HTERT RPE-1 (cell line): ENCODE measurements around the gene MROH7.

Experiments
- in situ Hi-C: fragments of 300-500 bp; cut with MboI; formaldehyde crosslinking; loops from 4 replicates; pipeline ENCODE4 v1.14.3; 2020; ENCODE audit warnings: low sequenced_read_pairs

The MROH7 gene

DNA sequence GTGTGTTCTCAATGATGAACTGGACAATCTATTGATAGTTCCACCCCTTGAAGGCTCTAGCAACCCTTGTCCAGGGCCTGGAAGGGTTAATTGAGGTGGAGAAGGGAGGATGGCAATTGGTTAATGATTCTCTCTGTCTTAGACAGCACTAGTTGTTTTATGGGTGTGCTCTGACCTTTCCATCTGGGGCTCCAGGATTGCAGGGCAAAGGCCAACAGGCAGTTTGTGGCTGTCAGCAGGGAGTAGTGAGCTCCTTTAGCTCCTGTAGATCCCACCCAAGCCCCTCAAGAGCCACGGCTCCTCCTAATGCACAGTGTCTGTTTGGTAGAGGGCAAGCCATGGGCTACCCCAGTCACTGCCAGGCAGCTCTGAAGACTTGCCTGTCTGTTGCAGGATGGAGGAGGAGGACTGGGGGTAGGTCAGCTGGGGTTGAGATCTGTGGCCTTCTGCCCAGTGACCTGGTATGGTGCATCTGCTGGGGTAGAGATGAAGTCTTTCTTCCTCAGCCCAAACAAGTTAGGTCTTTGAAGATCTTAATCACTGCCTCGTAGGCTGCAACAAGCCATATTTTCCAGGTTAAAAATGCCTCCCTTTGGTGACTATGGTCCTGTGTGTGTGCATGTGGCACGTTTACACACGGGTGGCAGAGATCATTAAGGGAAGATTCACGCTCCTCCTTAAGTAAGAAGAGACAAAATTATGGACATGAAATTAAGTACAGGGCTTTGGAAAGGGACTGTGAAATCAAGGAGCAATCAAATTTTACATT is 7.7 kb downstream of the MROH7 start:
- in situ Hi-C loops, result no loop called here

DNA sequence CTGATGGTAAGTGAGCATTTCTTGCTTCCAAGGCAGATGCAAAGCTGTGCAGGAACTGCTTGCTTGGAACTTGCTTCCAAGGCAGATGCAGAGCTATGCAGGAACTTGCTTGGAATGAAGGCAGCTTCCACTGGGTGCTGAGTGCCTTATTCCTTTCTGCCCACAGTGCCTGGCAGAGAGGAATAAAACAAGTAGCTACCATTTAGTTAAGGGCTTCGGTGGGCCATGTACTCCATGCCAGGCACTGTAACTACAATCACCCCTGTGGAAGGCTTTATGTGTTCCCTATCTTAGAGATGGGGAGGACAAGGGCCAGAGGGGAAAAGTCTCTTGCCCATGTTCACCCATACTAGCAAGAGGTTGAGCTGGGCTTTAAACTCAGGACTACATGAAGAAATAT is 8.3 kb downstream of the MROH7 start:
- in situ Hi-C loops, result no loop called here

DNA sequence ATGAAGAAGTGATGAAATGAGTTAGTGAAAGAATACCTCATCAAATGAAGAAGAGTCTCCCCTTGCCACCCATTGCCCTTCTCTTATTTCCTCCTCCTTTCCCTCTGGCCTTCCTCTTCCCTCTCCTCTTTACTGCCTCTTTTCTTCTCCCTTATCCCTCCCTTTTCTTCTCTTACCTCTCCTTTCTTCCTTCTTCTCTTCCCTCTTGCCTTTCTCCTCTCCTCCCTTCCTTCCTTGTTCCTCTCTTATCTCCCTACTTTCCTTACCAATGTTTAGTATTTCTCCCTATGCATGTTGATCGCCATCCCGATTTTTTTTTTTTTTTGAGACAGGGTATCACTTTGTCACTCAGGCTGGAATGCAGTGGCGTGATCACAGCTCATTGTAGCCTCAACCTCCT is 8.8 kb downstream of the MROH7 start:
- in situ Hi-C loops, result no loop called here

DNA sequence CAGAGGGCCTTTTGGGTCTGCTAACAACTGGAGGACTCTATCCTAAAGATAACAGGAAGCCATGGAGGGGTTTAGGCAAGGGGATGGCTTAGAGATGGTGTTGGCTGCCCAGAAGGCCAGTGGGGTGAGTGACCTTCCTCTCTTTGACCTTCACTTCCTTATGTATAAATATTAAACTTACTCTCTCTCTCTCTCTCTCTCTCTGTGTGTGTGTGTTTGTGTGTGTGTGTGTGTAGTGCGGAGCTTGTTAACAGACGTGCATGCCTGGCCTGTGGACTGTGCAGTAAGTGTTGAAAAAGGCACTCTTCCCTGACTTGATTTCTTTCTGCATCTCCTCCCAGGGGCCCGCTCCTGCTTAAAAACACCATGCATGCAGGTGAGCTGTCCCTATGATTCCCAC is 10.0 kb downstream of the MROH7 start:
- in situ Hi-C loops, result no loop called here

DNA sequence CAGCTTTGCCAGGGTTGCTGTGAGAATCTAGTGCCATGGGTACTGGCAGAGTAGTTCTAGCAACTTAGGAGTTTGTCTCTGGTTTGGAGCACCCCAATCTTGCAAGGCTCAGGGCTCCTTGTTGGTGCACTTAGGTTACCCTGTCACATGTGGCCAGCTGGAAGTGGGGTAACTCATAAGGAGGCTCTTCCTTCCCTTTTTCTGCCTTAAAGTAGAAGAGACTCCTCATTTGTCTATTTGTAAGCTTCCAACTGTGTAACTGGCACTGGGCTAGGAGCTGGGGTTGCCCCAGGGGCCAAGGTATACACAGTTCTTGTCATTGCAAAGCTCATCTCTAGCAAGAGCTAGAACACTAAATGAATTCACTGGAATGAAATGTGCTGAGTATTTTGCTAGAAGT is 10.6 kb downstream of the MROH7 start:
- in situ Hi-C loops, result no loop called here

DNA sequence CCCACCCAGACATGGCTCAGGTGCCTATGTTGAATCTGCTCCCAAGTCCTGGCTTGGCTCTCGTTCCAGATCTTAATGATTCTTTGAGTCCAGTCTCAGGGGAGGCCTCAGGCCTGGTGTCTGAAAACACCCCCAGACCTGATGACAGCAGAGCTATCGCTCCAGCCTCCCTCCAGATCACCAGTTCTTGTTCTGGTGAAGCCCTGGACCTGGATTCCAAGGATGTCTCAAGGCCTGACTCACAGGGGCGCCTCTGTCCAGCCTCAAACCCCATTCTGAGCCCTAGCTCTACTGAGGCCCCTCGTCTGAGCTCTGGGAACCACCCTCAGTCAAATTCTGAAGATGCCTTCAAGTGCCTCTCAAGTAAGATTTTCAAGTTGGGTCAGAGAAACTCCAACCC is 11.4 kb downstream of the MROH7 start:
- in situ Hi-C loops, result no loop called here

DNA sequence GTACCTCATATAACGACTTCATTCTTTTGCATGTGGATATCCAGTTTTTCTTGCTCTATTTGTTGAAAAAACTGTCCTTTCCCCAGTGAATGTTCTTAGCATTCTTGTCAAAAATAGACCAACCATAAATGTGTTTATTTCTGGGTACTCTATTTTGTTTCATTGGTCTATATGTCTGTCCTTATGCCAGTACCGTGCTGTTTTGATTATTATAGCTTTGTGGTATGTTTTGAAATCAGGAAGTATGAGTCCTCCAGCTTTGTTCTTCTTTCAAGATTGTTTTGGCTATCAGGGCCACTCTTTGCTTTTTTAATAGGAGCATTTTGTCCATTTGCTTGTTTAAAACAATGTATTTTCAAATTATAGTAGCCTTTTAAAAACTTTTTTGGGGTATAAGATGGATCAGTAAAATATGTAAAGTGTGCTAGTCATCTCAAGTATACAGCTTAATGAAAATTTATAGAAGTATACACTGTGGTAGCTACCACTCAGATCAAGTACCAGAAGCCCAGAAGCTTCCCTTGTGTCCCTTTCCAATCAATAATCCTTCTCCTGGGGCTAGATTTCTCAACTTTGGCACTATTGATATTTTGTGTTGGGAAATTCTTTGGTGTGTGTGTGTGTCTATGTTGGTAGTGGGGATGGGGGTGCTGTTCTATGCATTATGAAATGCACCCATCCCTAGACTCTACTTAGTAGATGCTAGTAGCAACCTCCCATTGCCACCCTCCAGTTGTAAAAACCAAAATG is 16.8 kb downstream of the MROH7 start:
- in situ Hi-C loops, result no loop called here

DNA sequence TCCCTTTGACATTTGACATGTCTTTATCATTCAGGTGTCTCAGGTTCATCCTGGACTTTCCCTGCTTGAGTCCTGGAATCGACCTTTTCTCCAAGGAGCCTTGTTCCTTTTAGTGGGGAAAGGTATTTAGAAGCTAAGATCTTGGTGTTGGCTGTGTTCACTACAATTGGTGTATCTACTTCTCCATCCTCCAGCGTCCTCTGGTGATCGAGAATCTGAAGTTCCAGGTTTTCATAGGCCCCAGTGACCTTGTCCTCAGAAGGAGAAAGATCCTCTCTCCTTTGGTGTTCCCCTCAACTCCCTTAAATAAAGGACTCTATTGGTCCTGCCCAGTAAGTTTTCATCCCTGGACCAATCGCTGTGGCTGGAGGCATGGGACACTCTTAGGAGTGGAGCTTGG is 22.1 kb downstream of the MROH7 start:
- in situ Hi-C loops, result no loop called here

DNA sequence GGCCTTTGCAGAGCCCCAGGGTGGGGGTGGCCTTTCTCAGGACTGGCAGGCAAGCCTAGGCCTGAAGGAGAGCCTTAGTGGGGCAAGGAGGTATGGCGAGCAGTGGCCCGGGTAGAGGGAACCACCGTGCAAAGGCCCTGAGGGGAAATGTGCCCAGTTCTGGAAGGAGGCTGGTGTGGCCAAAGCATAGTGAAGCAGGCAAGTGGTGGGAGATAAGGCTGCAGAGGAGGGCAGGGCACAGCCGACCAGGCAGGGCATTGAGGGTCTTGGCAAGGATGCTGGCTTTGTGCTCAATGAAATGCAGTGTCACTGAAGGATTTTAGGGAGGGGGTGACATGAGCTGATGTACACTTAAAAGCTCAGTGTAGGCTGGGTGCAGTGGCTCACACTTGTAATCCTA is 22.8 kb downstream of the MROH7 start:
- in situ Hi-C loops, result no loop called here

DNA sequence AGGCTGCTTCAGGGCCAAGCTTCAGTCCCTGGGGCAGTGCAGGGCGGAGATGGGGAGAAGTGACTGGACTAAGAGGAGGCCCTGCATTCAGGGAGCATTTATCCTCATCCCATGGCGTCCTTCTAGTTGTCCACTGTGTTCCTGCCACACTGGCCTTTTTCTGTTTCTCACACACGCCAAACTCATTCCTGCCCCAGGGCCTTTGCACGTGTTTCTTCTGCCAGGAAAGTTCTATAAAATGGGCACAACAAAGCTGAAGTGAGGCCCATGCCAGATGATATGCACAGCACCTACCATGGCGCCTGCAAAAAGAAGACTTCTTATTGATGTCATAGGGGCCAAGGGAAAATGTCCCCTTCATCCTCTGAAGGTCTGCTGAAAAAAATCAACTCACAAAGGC is 24.3 kb downstream of the MROH7 start:
- in situ Hi-C loops, result no loop called here

DNA sequence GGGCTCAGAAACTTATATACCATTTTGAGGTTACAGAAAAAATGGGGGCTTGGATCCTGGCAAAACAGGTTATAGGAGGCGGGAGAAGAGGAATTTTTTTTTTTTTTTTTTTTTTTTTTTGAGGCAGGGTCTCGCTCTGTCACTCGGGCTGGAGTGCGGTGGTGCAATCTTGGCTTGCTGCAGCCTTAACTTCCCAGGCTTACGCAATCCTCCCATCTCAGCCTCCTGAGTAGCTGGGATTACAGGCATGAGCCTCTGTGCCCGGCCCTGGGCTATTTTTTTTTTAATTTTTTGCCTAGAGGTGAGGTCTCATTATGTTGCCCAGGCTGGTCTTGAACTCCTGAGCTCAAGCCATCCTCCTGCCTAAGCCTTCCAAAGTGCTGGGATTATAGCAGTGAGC is 24.7 kb downstream of the MROH7 start:
- in situ Hi-C loops, result no loop called here

DNA sequence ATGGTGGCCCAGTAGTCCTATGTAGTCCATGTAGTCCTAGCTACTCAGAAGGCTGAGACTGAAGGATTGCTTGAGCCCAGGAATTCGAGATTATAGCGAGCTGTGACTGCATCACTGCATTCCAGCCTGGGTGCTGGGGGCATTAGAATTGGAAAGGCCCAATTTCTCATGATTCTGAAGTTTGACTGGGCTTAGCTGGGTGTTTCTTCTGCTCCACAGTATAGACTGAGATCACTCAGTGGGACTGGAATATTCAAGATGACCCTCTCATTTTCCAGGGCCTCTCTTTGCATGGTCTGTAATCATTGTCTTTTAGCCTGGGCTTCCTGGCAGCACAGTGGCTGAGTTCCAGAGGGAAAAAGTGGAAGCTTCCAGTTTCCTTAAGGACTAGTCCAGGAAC is 26.2 kb downstream of the MROH7 start:
- in situ Hi-C loops, result no loop called here

DNA sequence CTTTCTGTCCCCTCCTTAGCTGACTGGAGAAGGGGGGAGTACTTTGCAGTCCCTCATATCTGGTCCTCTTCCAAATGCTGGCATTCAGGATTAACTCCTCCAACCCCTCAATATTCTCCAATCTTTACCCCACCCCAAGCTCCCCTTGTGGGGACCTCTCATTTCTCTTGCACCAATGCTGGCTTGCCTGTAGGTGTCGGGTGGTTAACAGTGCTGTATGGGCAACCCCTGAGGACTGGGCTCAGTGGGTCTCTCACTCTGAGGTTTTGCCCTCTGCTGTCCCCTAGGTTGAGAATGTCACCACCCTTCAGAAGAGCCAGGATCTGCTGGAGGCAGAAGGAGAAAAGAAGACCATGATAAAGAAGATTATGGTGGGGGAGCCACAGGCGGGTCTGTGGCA is 27.0 kb downstream of the MROH7 start:
- in situ Hi-C loops, result no loop called here

DNA sequence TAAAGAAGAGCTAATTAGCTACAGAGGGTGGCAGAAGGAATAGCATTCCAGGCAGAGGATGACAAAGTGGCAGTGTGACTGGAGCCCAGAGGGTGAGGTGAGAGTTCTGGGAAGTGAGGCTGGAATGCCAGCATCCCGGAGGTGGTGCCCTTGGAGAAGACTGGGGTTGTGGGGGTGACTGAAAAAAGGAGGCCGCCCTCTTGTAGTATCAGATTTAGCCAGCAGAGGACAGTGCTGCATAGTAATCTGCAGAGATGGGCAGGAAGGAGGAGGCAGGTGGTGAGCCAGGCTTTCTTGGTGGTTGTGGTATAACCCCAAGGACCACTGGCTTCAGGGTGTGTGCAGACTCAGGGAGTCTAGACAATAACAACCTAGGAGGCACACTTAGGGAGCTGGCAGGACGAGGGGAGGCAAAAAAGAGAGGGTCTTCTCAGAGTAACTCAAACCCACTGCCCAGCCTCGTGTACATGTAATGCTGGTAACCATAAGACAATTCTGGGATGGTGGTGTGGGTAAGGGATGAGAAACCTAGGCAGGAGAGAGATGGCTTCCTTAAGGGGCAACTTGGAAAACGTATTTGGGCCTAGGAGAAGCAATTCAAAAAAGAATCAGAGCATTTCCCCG is 30.5 kb downstream of the MROH7 start:
- in situ Hi-C loops, result no loop called here

DNA sequence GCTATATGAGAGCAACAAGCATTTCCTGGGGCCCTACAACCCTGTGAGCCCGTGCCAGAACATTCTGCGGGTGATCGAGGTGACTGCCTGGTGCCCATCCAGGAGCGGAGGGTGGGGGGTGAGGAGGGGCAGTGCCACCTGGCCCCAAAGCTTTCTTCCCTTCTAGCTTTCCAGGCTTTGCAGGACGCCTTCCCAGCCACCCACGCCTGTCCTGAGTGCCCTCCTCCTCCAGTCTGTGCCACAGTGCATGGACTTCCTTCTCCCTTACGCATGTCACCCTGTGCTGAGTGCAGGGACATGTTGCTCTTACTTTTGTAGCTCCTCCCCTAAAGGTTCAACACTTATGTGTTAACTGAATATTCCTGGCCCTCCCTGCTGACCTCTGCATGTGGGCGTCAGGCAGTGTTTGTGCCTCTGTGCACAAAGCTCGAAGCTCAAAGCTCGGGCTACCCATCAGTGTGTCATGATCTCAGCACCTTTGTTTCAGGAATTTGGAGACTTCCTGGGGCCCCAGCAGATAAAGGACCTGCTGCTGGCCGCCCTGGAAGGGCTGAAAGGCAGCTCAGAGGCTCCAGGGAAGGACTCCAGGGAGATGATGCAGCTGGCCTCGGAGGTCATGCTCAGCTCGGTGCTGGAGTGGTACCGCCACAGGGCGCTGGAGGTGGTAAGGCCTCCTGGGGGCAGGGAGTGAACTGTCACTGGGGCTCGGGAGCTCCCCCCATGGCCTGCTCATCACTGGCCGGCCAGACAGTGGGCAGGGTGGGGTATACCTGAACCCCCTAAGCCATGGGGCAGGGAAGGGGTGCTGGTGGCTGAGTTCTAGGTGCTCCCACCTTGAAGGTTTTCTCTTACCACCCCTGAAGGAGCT is 37.4 kb downstream of the MROH7 start:
- in situ Hi-C loops, result no loop called here

DNA sequence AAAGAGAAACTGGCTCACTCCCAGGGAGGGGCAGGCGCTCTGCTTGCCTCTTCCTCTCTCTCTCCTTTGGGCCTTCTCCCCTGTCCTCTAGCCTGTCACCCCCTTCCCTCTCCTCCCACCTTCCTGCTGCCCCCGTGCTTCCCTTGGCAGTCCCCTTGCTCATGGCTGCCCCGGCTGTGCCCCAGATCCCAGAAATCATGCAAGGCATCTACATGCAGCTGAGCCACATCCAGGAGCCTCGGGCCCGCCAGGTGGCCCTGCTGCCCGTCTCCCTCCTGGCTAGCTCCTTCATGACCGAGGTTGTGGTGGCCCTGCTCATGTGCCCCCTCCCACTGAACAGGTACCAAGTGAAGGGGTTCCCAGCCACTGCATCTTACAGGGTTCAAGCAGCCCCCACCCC is 38.1 kb downstream of the MROH7 start:
- in situ Hi-C loops, result no loop called here

DNA sequence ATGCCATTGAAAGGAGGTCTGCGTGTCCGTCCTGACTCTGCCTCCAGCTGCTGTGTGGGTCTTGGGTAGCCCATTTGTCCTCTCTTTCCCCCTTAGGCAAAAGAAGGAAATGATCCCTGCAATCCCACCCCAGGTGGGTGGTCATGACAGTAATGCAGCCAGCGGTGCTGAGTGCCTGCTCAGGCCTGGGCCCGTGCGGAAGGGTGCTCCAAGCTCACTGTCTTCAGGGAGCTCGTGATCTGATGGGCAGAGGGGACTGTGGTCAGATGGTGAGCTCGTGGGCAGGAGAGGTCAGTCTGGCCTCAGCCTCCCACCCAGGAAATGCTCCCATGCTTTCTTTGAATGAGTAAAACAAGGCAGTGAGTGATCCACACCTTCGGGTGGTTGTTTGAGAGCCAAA is 38.8 kb downstream of the MROH7 start:
- in situ Hi-C loops, result no loop called here

DNA sequence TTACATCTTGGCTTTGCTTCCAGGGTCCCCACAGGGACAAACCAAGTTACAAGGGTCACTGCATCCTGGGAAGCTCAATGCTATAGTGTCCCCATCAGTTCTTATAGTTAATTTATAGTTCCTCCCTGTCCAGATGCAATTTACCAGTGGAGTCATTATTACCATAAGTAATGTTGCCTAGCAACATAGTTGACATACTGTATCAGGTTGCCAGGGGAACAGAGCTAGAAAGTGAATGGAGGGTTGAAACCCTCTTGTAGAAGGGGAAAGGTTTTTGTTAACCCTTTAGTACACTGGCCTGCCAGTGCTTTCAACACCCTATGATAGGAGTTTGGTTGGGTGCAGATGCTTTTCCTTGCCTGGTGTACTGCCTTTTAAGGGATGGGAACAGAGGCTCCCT is 39.8 kb downstream of the MROH7 start:
- in situ Hi-C loops, result no loop called here

DNA sequence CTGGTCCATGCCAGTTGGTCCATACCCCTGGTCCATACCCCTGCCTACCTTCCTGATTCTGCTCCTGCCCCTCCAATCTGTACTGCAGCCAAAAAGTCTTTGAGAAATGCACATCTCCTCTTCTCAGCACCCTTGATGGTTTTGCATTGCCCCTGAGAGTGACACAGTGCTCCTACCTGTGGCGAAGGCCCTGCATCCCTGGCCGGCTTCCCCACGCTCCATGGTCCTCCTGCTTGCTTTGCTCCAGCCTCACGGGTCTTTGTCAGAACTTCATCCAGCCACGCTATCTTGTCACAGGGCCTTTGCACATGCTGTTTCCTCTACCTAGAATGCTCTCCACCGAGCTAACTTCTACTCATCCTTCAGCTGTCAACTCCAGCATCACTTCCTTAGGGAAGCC is 41.9 kb downstream of the MROH7 start:
- in situ Hi-C loops, result no loop called here

DNA sequence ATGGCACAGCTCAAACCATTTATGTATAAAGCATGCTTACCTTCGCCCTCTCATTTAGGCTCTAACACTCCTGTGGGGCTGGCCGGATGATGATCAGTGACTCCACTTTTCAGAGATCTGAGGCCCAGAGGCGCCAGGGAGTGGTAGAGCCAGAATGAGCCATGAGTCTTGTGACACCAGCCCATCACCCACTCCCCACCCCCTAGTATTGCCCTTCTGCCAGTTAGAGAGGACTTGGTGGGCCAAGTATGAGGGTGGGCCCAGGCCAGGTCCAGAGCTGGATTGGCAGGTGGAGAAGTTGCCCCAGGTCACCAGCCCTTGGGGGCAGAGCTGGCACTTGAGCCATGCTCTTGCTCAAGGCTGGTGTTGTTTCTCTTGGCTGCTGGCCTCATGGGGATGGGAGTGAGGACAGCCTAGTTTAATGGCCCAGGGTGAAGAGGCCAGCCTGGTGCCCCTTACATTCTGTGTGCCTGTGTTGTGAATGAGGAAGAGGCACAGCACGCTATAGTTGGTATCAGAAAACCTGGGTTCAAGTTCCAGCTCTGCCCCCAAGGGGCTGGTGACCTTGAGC is 43.8 kb downstream of the MROH7 start:
- in situ Hi-C loops, result no loop called here

DNA sequence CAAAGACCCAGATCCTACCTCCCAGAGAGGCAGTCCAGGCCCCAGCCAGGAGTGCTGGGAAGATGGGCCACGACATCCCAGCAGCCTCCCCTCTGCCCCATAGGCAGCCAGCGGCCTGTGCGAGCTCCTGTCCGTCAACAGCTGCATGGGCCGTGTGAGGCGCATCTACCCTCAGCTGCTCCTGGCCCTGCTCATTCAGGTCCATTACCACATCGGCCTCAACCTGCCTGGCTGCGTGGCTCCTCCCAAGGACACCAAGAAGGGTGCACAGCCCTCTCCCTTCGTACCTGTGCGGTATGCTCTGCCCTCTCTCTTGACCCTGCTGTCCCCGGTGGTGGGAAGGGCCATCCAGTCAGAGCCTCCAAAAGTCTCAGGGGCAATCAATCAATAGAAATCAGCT is 44.6 kb downstream of the MROH7 start:
- in situ Hi-C loops, result no loop called here
